SK-N-SH treated with all-trans-retinoic acid at 6 μM for 48 hours (cell line): ENCODE results near the gene ATCAY.
"Not testable (repeated sequence)": the region's sequence is repeated elsewhere in the genome, so short reads cannot be mapped to it uniquely, and the experiment has no call there.

Experiments
- TOX ChIP-seq: fragments of 250-450 bp; sonication (Bioruptor Pico); IDR thresholded peaks from 2 replicates; pipeline ENCODE4 v1.8.0; 2021; ENCODE audit warnings: mild to moderate bottlenecking, moderate library complexity, borderline replicate concordance
- ZFP3 ChIP-seq: fragments of 250-450 bp; sonication (Bioruptor Pico); IDR thresholded peaks from 2 replicates; pipeline ENCODE4 v1.5.0; 2020; ENCODE audit warnings: mild to moderate bottlenecking, moderate library complexity
- ZFP30 ChIP-seq: fragments of 450-650 bp; formaldehyde crosslinking; IDR thresholded peaks from 2 replicates; pipeline ENCODE4 v1.5.0; 2022; ENCODE audit warnings: mild to moderate bottlenecking, moderate library complexity
- TF ChIP-seq, protein P1 (sequence below): fragments of 250-450 bp; sonication (Bioruptor Pico); IDR thresholded peaks from 2 replicates; pipeline ENCODE4 v1.5.1; 2021; ENCODE audit warnings: mild to moderate bottlenecking, moderate library complexity

DNA sequence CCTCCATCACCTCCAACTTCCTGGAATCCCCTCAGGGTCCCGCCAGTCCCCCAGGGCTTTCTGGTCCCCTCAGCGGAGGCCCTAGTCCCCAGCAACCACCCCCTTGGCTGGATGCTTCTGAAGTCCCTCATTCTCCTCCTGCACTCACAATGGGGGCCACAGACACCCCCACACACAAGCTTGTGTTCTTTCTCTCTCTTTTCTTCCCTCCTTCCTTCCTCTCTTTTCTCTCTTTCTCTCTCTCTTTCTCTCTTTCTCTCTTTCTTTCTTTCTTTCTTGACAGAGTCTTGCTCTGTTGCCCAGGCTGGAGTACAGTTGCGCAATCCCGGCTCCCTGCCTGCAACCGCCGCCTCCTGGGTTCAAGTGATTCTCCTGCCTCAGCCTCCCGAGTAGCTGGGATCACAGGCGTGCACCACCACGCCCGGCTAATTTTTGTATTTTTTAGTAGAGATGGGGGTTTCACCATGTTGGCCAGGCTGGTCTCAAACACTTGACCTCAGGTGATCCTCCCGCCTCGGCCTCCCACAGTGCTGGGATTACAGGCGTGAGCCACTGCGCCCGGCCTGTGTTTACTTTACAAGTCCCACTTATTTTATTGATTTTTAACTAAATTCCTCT is 66.9 kb downstream of the ATCAY start:
- TF ChIP-seq TOX (CRISPR knock-in tag); ZFP30 (CRISPR knock-in tag); ZFP3: not testable (repeated sequence)
- TF ChIP-seq, protein P1, sequence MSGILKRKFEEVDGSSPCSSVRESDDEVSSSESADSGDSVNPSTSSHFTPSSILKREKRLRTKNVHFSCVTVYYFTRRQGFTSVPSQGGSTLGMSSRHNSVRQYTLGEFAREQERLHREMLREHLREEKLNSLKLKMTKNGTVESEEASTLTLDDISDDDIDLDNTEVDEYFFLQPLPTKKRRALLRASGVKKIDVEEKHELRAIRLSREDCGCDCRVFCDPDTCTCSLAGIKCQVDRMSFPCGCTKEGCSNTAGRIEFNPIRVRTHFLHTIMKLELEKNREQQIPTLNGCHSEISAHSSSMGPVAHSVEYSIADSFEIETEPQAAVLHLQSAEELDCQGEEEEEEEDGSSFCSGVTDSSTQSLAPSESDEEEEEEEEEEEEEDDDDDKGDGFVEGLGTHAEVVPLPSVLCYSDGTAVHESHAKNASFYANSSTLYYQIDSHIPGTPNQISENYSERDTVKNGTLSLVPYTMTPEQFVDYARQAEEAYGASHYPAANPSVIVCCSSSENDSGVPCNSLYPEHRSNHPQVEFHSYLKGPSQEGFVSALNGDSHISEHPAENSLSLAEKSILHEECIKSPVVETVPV (CRISPR knock-in tag): not testable (repeated sequence)
